Measurements from ENCODE around the gene GALNT9.
"Not testable (repeated sequence)": the region's sequence is repeated elsewhere in the genome, so short reads cannot be mapped to it uniquely, and the experiment has no call there.

Gene GALNT9

DNA sequence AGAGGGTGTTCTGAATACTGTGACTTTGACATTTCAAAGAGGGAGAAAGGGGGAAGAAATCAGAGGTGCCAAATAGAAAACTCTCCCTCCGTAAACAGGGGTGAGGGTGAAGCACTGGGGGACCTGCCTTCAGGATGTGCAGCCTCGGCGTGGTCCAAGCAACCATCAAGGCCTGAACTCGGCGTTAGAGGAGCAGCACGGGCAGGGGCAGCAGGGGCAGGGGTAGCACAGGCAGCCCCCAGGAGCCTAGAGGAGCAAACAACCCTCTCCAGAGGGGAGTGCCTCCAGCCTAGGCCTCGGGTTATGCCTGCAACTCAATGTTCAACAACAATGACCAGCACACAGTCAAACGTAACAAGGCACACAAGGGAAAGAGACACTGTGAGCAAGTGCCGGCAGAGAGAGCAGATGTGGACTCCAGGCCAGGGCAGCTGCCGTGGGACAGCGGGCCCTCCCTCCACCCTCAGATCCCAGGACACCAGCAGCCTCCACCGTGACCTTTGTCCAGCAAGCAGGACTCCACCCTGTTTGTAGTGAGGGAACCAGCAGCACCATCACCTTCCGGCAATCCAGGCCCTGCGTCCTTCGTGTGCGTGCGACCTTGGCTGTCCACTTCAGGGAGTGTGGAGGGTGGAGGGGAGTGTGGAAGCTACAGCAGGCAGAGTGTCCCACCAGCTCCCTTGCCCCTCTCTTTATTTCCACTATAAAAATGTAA is 18.0 kb downstream of the GALNT9 start:
- no peak for DNase-seq

DNA sequence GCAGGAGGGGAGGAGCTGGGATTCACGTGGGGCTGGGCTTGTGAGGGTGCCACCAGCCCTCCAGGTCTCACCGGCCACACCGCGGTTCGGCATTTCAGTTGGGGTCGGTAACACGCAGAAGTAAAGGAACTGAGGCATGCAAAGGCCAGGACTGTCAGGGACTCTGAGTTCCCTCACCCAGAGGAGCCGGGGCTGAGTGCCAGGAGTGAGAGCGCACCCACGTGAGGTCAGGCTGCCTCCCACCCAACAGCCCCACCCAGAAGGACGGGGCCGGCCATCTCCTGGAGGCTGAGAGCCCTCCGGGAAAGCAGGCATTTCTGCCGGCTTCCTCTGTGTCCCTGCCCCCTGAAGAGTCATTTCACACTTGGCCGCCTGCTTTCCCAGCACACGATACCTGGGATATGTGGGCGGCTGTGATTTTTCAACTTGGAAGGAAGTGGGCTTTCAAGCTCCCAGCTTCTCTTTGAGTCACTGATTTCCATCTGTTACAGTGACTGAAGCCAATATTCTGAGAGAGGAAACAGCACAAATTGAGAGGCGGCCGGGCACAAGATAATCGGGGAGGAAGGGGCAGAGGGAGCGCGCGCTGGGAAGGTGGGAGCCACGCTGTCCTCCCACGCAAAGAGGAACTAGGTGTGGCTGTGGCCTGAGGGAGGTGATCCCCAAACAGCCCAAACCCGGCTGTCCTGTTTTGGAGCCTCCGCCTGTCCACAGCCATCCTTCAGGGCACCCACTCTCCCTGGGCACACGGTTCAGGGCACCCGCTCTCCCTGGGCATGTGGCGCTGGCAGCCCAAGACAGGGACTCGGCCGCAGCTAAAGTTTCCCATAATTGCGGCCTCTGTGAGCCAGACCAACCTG is 19.0 kb downstream of the GALNT9 start:
- DNase-seq: no peak

DNA sequence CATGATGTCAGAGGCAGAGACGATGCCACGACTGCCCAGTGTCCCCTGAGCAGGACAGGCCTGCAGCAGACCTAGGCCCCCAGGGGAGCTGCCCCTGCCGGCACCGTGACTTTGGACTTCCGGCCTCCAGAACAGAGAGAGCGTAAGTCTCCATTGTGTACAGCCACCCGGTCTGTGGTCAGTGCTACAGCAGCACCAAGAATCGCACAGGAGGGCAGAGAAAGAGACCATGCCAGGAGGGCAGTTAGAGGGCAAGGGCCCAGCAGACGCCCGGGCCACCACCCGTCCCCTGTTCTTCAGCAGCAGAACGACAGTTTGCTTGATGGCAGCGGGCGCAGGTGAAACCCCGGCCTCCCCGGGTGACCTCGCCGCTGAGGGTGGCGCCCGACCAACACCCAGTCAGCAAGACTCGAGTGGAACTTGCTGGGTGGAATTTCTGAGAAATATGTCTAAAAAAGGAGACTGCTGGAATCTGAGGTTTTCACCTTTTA is 19.7 kb downstream of the GALNT9 start:
- DNase-seq: no peak

DNA sequence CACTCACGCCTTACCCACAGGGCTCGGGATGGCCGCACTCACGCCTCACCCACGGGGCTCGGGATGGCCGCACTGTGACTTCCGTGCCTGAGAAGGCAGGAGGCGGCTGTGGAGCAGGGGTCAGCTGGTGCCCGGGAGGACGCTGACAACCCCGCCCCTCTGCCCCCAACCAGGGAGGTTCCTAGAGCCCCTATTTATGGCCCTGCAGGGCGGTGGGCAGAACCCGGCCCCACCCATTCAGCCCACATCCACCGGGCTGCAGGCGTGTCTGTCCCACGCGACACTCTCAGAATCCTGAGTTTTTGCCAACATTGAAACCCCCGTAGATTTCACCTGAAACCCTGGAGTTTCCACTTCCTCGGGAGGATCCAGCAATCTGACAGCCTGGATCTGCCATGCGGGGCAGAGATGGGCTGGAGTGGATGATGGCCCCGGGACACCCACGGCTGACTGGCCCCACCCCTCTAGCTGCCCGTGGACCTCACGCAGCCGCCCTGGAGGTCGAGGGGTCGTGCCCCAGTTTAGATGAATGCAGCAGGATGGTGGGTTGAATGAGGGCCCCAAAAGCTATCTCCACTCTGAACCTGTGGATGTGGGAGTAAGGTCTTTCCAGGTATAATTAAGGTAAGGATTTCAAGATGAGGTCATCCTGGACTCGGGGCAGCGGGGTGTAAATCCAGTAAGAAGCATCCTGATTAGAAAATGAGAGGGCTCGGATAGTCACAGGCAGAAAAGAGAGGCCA is 20.4 kb downstream of the GALNT9 start:
- DNase-seq: no peak

DNA sequence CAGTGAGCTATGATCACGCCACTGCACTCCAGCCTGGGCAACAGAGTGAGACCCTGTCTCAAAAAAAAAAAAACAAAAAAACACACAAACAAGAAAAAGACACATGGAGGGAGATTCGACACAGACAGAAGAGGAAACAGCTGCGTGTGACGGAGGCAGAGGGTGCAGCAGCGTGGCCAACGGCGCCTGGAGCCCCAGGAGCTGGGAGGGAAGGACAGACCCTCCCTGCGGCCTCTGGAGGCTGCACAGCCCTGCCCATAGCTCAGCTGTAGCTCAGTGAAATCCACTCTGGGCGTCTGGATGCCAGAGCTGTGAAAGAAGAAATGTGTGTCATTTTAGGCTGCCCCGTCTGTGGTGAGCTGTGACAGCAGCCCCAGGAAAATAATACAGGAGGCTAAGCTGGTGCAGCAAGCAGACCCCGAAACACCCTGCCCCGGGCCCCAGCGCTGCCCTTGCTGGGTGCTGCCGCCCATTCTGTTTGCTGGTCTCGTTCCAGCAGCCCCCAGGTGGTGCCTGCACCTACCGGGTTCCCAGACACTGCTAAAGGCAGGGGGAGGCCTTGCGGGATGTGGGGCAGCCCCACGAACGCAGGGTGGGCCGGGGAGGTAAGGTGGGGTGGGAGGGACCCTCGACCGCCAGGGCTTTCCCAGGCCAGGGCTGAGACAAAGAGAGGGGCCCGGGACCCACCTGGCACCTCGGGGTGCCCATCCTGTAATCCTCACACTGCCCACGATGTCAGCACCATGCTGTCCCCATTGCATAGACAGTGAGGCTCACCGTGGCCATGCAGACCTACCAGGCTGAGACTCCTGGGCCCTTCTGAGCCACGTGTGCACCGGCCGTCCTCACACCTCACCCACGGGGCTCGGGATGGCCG is 21.2 kb downstream of the GALNT9 start:
- no peak for DNase-seq

GRCh38 chr12:132306885-132307191 is 22.6 kb downstream of the GALNT9 start:
- no peak for DNase-seq

- DNase-seq: no peak
Observed at GRCh38 chr12:132305991-132306884, 23.2 kb downstream of the GALNT9 start.

GRCh38 chr12:132305560-132305966 is 23.8 kb downstream of the GALNT9 start:
- no peak for DNase-seq

GRCh38 chr12:132304866-132305265 is 24.5 kb downstream of the GALNT9 start:
- DNase-seq: not testable (repeated sequence)

DNA sequence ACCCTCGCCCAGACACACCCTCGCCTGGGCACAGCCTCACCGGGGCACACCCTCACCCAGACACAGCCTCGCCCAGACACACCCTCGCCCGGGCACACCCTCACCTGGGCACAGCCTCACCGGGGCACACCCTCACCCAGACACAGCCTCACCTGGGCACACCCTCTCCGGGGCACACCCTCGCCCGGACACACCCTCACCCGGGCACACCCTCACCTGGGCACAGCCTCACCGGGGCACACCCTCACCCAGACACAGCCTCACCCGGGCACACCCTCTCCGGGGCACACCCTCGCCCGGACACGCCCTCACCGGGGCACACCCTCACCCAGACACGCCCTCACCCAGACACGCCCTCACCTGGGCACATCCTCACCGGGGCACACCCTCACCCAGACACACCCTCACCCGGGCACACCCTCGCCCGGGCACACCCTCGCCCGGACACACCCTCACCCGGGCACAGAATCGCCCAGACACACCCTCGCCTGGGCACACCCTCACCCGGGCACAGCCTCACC is 25.5 kb downstream of the GALNT9 start:
- not testable (repeated sequence) for DNase-seq

DNA sequence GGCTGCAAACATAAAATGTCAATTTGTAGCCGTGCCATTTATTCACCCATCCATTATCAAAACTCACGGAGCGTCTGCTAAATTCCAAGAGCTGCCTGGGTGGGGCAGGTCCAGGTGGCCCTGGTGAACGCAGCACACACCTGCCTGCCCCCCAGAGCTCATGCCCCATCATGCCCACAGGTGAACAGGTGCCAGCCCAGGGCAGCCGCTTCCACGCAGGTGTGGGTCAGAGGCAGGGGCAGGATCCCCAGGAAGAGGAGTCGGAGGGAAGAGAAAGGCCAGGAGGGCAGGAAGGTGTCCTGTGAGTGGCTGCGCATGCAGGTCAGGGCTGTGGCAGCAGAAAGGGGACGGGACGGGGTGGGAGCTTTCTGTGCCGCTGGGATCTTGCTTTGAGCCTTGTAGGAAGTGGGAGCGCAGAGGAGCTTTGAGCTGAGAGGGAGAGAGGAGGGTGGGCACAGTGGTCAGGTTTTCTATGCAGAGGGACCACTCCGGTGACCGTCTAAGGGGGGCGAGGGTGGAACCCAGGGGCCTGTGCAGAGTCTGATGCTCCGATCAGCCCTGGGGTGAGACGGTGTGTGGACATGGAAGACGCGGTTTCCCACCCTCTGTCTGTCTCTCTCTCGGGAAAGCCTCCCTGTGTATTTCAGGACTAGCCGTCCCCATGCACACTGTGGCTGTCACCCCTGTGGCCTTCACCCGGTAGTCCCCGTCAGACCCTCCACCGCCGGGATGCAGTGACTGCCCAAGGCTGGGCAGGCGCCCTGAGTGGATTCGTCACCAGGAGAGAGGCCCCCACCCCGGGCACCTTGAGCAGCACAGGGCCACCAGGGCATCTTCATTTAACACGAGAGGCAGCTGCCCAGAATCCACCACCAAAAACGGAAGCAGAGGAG is 26.7 kb downstream of the GALNT9 start:
- no peak for DNase-seq

- DNase-seq: no peak
Observed at GRCh38 chr12:132300789-132301722, 28.3 kb downstream of the GALNT9 start.

- DNase-seq: no peak
Observed at GRCh38 chr12:132296063-132296462, 33.3 kb downstream of the GALNT9 start.

- not testable (repeated sequence) for DNase-seq
Observed at GRCh38 chr12:132295561-132295960, 33.8 kb downstream of the GALNT9 start.

- no peak for DNase-seq
Observed at GRCh38 chr12:132295101-132295526, 34.3 kb downstream of the GALNT9 start.

GRCh38 chr12:132294121-132295034 is 35.0 kb downstream of the GALNT9 start:
- DNase-seq: no peak

Data from NCI-H187 (cell line).